ENCODE data around the gene OR2T3. TPM values are rescaled to one million over a fixed set of nuclear protein-coding genes. Genes with fewer than 3 reads are reported as not detected.
"Not testable (repeated sequence)": the region's sequence is repeated elsewhere in the genome, so short reads cannot be mapped to it uniquely, and the experiment has no call there.

OR2T3 gene
- polyA plus RNA-seq, 5 donors: not detected

- DNase-seq: no peak
These were observed 2.0 kb upstream of the OR2T3 start for GRCh38 chr1:248471154-248471553.

GRCh38 chr1:248472111-248472510 is 1.0 kb upstream of the OR2T3 start:
- not testable (repeated sequence) for DNase-seq

- DNase-seq: not testable (repeated sequence)
These were observed 2.5 kb downstream of the OR2T3 start for GRCh38 chr1:248475660-248476059.

- not testable (repeated sequence) for DNase-seq
These were observed 8.8 kb downstream of the OR2T3 start for GRCh38 chr1:248481686-248482579.

GRCh38 chr1:248488289-248488688 is 15.1 kb downstream of the OR2T3 start, which contains the start of gene OR2T5:
Gene OR2T5 (plus strand): TSS chr1:248488589. CDS start chr1:248488589, 0 bp downstream.
- not testable (repeated sequence) for DNase-seq

- DNase-seq: not testable (repeated sequence)
These were observed 23.5 kb downstream of the OR2T3 start for GRCh38 chr1:248496661-248497060.

- DNase-seq: not testable (repeated sequence)
These were observed 27.3 kb downstream of the OR2T3 start for GRCh38 chr1:248500305-248501035.

GRCh38 chr1:248507773-248508172 is 34.6 kb downstream of the OR2T3 start, which contains the start of gene OR2G6:
Gene OR2G6 (plus strand): TSS chr1:248508073. CDS start chr1:248521647, 13,574 bp downstream.
- not testable (repeated sequence) for DNase-seq

GRCh38 chr1:248510217-248510616 is 37.1 kb downstream of the OR2T3 start:
- not testable (repeated sequence) for DNase-seq

GRCh38 chr1:248521856-248522255 is 48.7 kb downstream of the OR2T3 start:
- DNase-seq: no peak

Other genes with a start within 250 kb of the OR2T3 start
- gene OR2M4, start 241.9 kb upstream of the OR2T3 start, polyA plus RNA-seq (ENCODE audit: insufficient read depth in 1 of 5, insufficient read length in 5 of 5, low replicate concordance in 1 of 5): under 1 TPM in 4 of 5 donors, not detected in 1; 0.01 to 0.08 (median 0.05) TPM
- gene OR2T33, start 195.4 kb upstream of the OR2T3 start, polyA plus RNA-seq (ENCODE audit: insufficient read depth in 1 of 5, insufficient read length in 5 of 5, low replicate concordance in 1 of 5): not detected
- gene OR2T12, start 169.9 kb upstream of the OR2T3 start, polyA plus RNA-seq (ENCODE audit: insufficient read depth in 1 of 5, insufficient read length in 5 of 5, low replicate concordance in 1 of 5): under 1 TPM in 3 of 5 donors, not detected in 2; 0.03 to 0.04 (median 0.03) TPM
- not detected for gene OR2M7, start 148.8 kb upstream of the OR2T3 start, polyA plus RNA-seq (ENCODE audit: insufficient read depth in 1 of 5, insufficient read length in 5 of 5, low replicate concordance in 1 of 5)
- gene OR14C36, start 124.6 kb upstream of the OR2T3 start, polyA plus RNA-seq (ENCODE audit: insufficient read depth in 1 of 5, insufficient read length in 5 of 5, low replicate concordance in 1 of 5): not detected
- not detected for gene OR2T4, start 111.7 kb upstream of the OR2T3 start, polyA plus RNA-seq (ENCODE audit: insufficient read depth in 1 of 5, insufficient read length in 5 of 5, low replicate concordance in 1 of 5)
- gene OR2T6, start 97.6 kb upstream of the OR2T3 start, polyA plus RNA-seq (ENCODE audit: insufficient read depth in 1 of 5, insufficient read length in 5 of 5, low replicate concordance in 1 of 5): not detected
- not detected for gene OR2T1, start 70.3 kb upstream of the OR2T3 start, polyA plus RNA-seq (ENCODE audit: insufficient read depth in 1 of 5, insufficient read length in 5 of 5, low replicate concordance in 1 of 5)
- not detected for gene OR2T2, start 27.7 kb upstream of the OR2T3 start, polyA plus RNA-seq (ENCODE audit: insufficient read depth in 1 of 5, insufficient read length in 5 of 5, low replicate concordance in 1 of 5)
- gene OR2T5, start 15.2 kb downstream of the OR2T3 start, polyA plus RNA-seq (ENCODE audit: insufficient read depth in 1 of 5, insufficient read length in 5 of 5, low replicate concordance in 1 of 5): not detected
- under 1 TPM in 4 of 5 donors, not detected in 1; 0.03 to 0.08 (median 0.04) TPM for gene OR2G6, start 34.7 kb downstream of the OR2T3 start, polyA plus RNA-seq (ENCODE audit: insufficient read depth in 1 of 5, insufficient read length in 5 of 5, low replicate concordance in 1 of 5)
- not detected for gene OR2T29, start 89.4 kb downstream of the OR2T3 start, polyA plus RNA-seq (ENCODE audit: insufficient read depth in 1 of 5, insufficient read length in 5 of 5, low replicate concordance in 1 of 5)
- not detected for gene OR2T34, start 101.4 kb downstream of the OR2T3 start, polyA plus RNA-seq (ENCODE audit: insufficient read depth in 1 of 5, insufficient read length in 5 of 5, low replicate concordance in 1 of 5)
- not detected for gene OR2T10, start 124.3 kb downstream of the OR2T3 start, polyA plus RNA-seq (ENCODE audit: insufficient read depth in 1 of 5, insufficient read length in 5 of 5, low replicate concordance in 1 of 5)
- gene OR2T11, start 161.7 kb downstream of the OR2T3 start, polyA plus RNA-seq (ENCODE audit: insufficient read depth in 1 of 5, insufficient read length in 5 of 5, low replicate concordance in 1 of 5): not detected
- gene OR2T35, start 171.9 kb downstream of the OR2T3 start, polyA plus RNA-seq (ENCODE audit: insufficient read depth in 1 of 5, insufficient read length in 5 of 5, low replicate concordance in 1 of 5): not detected
- gene OR2T27, start 182.2 kb downstream of the OR2T3 start, polyA plus RNA-seq (ENCODE audit: insufficient read depth in 1 of 5, insufficient read length in 5 of 5, low replicate concordance in 1 of 5): not detected
- not detected for gene OR14I1, start 229.4 kb downstream of the OR2T3 start, polyA plus RNA-seq (ENCODE audit: insufficient read depth in 1 of 5, insufficient read length in 5 of 5, low replicate concordance in 1 of 5)

Data from right lung (tissue), 5 donors.